Measurements from ENCODE around the gene EGR2. TPM values are rescaled to one million over a fixed set of nuclear protein-coding genes. Genes with fewer than 3 reads are reported as not detected.

Gene EGR2
- total RNA-seq, 2 donors from 2014 or later = 3.1 to 4.8 TPM

DNA sequence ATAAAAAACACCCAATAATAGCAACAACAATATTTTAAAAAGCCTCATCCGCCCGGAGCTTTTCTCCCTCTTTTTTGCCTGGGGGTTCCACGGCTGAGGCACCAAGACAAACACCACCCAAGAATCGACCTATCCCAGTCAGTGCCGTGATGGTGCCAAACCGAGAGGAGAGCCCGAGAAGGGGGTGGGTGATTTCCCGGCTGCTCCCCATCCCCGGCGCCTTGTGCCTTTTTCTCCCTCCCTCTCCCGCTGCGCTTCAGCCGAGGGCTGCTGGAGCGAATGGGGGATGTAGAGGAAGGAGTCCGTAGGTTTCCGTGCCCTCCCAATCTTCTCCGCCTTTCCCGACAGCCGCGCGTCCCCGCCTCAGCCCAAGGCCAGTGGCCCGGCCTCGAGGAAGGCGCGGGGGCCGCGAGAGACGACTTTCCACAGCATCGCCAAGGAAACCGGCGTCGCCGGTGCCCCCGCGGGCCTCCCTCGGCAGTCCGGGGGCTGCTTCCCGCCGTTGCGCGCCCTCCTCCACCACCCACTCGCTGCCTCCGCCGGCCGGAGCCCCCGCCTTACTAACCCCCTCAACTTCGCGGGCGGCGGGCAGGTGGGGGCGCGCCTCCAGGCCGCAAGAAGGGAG, 1.3 kb downstream of the EGR2 start:
- H3K27ac Mint-ChIP-seq = peak overlapping the region; percentile 67

DNA sequence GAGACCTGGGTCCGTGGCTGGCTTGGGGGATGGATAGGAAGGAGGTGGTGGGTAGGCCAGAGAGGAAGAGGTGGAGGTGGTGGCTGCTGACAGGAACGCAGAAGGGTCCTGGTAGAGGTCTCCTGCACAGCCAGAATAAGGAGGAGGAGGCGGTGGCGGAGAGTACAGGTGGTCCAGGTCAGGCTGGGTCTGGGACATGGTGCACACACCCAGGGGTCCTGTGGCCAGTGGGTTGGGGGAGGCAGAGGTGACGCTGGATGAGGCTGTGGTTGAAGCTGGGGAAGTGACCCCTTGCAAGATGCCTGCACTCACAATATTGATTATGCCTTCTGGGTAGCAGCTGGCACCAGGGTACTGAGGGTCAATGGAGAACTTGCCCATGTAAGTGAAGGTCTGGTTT, 2.2 kb downstream of the EGR2 start:
- peaks cover 29% of the 10 kb centered on the region for H3K27me3 Mint-ChIP-seq
- no peak for ATAC-seq
- H3K4me1 Mint-ChIP-seq = peaks cover 45% of the 10 kb centered on the region
- no peak for DNase-seq
- peak overlapping the region; percentile 99 for H3K4me3 Mint-ChIP-seq
- peak overlapping the region; percentile 67 for H3K27ac Mint-ChIP-seq
- no peaks in the 10 kb centered on the region for H3K9me3 ChIP-seq (ENCODE audit: control insufficient read depth, low read length, poor library complexity, severe bottlenecking)
- H3K36me3 Mint-ChIP-seq (ENCODE audit: low read depth) = peaks cover 3% of the 10 kb centered on the region

More for the DNA sequence above, 1.3 kb downstream of the EGR2 start:
- peaks cover 3% of the 10 kb centered on the region for H3K36me3 Mint-ChIP-seq (ENCODE audit: low read depth)
- no peak for ATAC-seq
- H3K4me1 Mint-ChIP-seq = peaks cover 43% of the 10 kb centered on the region
- H3K4me3 Mint-ChIP-seq = peak overlapping the region; percentile 99
- no peak for DNase-seq
- H3K9me3 ChIP-seq (ENCODE audit: control insufficient read depth, low read length, poor library complexity, severe bottlenecking) = no peaks in the 10 kb centered on the region
- peaks cover 37% of the 10 kb centered on the region for H3K27me3 Mint-ChIP-seq

DNA sequence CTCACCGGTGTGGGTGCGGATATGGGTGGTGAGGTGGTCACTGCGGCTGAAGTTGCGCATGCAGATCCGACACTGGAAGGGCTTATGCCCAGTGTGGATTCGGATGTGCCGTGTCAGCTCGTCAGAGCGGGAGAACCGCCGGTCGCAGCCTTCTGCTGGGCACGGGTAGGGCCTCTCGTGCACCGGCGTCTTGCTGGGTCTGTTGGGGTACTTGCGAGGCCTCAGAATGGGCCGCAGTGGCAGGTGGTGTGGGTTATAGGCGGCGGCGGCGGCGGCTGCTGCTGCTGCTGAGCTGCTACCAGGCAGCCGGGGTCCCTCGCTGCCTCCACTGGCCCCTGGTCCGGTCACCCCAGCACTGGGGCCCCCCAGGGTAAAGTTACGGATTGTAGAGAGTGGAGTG, 2.7 kb downstream of the EGR2 start:
- no peaks in the 10 kb centered on the region for H3K9me3 ChIP-seq (ENCODE audit: control insufficient read depth, low read length, poor library complexity, severe bottlenecking)
- ATAC-seq (no peak), DNase-seq (no peak)
- Mint-ChIP-seq H3K36me3 (ENCODE audit: low read depth) (peaks cover 3% of the 10 kb centered on the region), H3K4me3 (peak overlapping the region; percentile 99), H3K27me3 (peaks cover 29% of the 10 kb centered on the region), H3K27ac (no peak overlapping the region), H3K4me1 (peaks cover 48% of the 10 kb centered on the region)

- DNase-seq (no peak), ATAC-seq (no peak)
- H3K9me3 ChIP-seq (ENCODE audit: control insufficient read depth, low read length, poor library complexity, severe bottlenecking) = no peaks in the 10 kb centered on the region
- Mint-ChIP-seq H3K4me3 (peak overlapping the region; percentile 60), H3K27me3 (peaks cover 29% of the 10 kb centered on the region), H3K36me3 (ENCODE audit: low read depth) (peaks cover 3% of the 10 kb centered on the region), H3K27ac (no peak overlapping the region), H3K4me1 (peaks cover 46% of the 10 kb centered on the region)
These were observed 3.3 kb downstream of the EGR2 start for GRCh38 chr10:62812672-62813439.

DNA sequence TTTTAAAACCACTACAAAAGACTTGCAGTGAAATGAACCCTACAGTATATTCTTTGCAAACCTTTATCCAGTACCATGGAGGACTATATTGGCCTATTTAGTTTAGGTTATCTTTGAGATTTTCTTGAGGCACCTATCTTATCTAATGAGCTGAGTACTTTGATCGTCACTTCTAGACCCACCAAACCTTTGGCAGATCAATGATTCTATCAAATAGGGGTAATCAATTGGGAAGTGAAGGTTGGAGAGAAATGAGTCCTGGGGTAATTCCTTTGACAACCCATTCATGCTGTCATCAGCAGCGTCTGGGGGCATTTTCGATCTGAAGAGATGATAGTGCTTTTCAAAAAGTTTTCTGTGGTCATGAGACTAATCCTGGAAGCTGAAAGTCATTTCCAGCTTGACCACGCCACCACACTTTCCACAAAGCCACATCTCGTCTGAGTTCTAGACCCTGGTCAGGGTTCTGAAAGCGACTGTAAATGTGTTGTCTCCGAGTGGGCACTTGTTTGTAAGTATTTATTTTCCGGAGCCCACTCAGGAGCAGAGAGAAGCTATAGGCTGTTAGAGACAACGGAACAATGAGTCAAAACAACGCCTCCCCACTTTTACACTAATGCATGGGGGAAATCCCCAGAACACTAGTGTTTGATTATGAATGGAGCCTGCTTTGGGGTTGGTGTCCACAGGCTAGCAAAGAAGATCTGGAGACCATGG, 4.8 kb downstream of the EGR2 start:
- H3K27ac Mint-ChIP-seq = no peak overlapping the region
- DNase-seq (no peak), ATAC-seq (no peak)
- no peak overlapping the region for H3K4me3 Mint-ChIP-seq
- peaks cover 43% of the 10 kb centered on the region for H3K4me1 Mint-ChIP-seq
- H3K9me3 ChIP-seq (ENCODE audit: control insufficient read depth, low read length, poor library complexity, severe bottlenecking) = no peaks in the 10 kb centered on the region
- H3K27me3 Mint-ChIP-seq = peaks cover 29% of the 10 kb centered on the region
- peaks cover 3% of the 10 kb centered on the region for H3K36me3 Mint-ChIP-seq (ENCODE audit: low read depth)

DNA sequence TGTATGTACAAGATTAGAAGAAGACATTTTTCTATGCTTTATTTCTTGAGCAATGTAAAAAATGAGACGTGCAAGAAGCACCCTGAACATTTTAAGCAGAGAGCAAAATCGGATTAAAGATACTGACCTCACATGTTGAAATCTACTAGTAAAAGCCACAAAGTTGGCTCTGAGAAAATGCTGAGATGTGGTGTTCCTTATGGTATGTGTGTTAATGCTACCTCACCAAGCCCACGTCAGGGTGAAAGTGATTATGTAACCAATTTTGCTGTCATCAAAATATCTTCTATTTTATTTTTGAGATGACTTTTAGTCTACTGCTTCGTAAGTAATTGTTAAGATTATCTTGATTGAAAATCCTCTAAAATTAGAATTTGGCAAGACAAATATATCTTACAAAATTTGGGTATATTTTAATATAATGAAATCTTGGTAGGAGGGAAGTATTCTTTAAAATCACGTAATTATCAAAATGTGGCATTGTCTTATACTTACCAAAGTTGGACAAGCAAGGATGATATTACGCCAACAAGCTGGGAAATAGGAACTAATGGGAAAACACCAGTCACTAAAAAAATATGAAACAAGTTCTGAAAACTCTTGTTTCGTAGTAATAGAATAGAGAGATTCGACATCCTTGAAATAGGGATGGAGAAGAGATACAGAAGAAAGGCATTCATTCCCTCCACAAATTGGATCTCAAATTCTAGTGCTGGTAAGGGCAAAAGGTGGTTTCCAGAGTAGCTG, 5.8 kb downstream of the EGR2 start:
- Mint-ChIP-seq H3K4me3 (peak overlapping the region; percentile 9), H3K27me3 (peaks cover 20% of the 10 kb centered on the region), H3K27ac (peak overlapping the region; percentile 14), H3K4me1 (peaks cover 40% of the 10 kb centered on the region), H3K36me3 (ENCODE audit: low read depth) (no peaks in the 10 kb centered on the region)
- DNase-seq = no peak
- no peak for ATAC-seq
- no peaks in the 10 kb centered on the region for H3K9me3 ChIP-seq (ENCODE audit: control insufficient read depth, low read length, poor library complexity, severe bottlenecking)

DNA sequence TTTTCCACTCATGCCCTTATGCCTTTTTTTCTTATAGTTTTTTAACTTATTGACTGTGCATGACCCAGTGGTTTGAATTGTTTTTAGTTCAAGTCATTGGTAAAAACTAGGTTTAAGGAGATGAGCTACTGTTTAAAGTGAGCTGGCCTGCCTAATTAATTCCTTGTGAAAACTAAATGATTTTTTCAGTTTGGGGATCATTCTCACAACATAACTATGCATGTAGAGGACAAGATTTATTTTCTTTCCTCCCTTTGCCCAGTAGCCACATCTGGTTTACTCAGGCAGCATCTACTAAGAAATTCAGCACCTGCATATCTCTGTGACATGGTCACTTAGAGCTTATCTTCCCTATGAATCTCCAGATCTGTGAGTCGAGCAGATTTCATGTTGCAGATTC, 9.9 kb downstream of the EGR2 start:
- no peak for ATAC-seq
- H3K9me3 ChIP-seq (ENCODE audit: control insufficient read depth, low read length, poor library complexity, severe bottlenecking) = no peaks in the 10 kb centered on the region
- H3K36me3 Mint-ChIP-seq (ENCODE audit: low read depth) = peaks cover 4% of the 10 kb centered on the region
- peak overlapping the region; percentile 65 for H3K27ac Mint-ChIP-seq
- DNase-seq = no peak
- peaks cover 1% of the 10 kb centered on the region for H3K27me3 Mint-ChIP-seq
- peak overlapping the region; percentile 95 for H3K4me3 Mint-ChIP-seq
- H3K4me1 Mint-ChIP-seq = peaks cover 33% of the 10 kb centered on the region

GRCh38 chr10:62805231-62806099, 10.7 kb downstream of the EGR2 start:
- H3K27ac Mint-ChIP-seq = peak overlapping the region; percentile 99
- ATAC-seq = no peak
- no peaks in the 10 kb centered on the region for H3K9me3 ChIP-seq (ENCODE audit: control insufficient read depth, low read length, poor library complexity, severe bottlenecking)
- no peak for DNase-seq
- peak overlapping the region; percentile 95 for H3K4me3 Mint-ChIP-seq
- peaks cover 9% of the 10 kb centered on the region for H3K27me3 Mint-ChIP-seq
- peaks cover 28% of the 10 kb centered on the region for H3K4me1 Mint-ChIP-seq
- peaks cover 7% of the 10 kb centered on the region for H3K36me3 Mint-ChIP-seq (ENCODE audit: low read depth)

GRCh38 chr10:62804356-62805230, 11.6 kb downstream of the EGR2 start, which contains the start of gene ADO:
TSS of gene ADO (plus strand) at chr10:62804720. CDS start at chr10:62805060, 340 bp downstream.
- Mint-ChIP-seq H3K4me1 (peaks cover 28% of the 10 kb centered on the region), H3K27me3 (peaks cover 11% of the 10 kb centered on the region), H3K4me3 (peak within 1 kb of the TSS; percentile 95), H3K27ac (peak within 1 kb of the TSS; percentile 99), H3K36me3 (ENCODE audit: low read depth) (peaks cover 8% of the 10 kb centered on the region)
- DNase-seq (peak; percentile 66 to 71 (median 68)), ATAC-seq (peak; percentile 93)
- no peaks in the 10 kb centered on the region for H3K9me3 ChIP-seq (ENCODE audit: control insufficient read depth, low read length, poor library complexity, severe bottlenecking)

GRCh38 chr10:62803724-62804355, 12.3 kb downstream of the EGR2 start:
- Mint-ChIP-seq H3K27me3 (peaks cover 15% of the 10 kb centered on the region), H3K4me3 (peak overlapping the region; percentile 95), H3K4me1 (peaks cover 28% of the 10 kb centered on the region), H3K27ac (peak overlapping the region; percentile 99), H3K36me3 (ENCODE audit: low read depth) (peaks cover 11% of the 10 kb centered on the region)
- no peaks in the 10 kb centered on the region for H3K9me3 ChIP-seq (ENCODE audit: control insufficient read depth, low read length, poor library complexity, severe bottlenecking)
- DNase-seq (no peak), ATAC-seq (no peak)

DNA sequence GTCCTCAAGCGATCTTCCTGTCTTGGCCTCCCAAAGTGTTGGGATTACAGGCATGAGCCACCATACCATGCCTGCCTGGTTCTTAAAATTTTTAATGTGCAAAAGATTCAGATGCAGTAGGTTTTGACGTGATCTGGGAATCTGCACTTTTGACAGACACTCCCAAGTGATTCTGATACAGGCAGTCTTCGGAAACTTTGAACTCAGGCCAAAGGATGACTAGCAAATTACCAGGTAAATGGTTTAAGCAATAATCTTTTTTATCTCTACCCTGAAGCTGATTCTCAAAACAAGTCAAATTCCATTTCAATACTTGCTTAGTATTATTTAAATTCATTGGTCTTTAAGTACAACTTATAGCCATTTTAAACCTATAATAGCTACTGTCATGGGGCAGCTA, 14.3 kb downstream of the EGR2 start:
- Mint-ChIP-seq H3K27ac (no peak overlapping the region), H3K36me3 (ENCODE audit: low read depth) (peaks cover 11% of the 10 kb centered on the region), H3K4me3 (no peak overlapping the region), H3K27me3 (peaks cover 31% of the 10 kb centered on the region), H3K4me1 (peaks cover 23% of the 10 kb centered on the region)
- H3K9me3 ChIP-seq (ENCODE audit: control insufficient read depth, low read length, poor library complexity, severe bottlenecking) = peaks cover 3% of the 10 kb centered on the region
- DNase-seq (no peak), ATAC-seq (no peak)

Measured in T-helper 17 cell (primary cell).